K562 (cell line): Measurements from ENCODE around the gene GBF1. TPM values are rescaled to one million over a fixed set of nuclear protein-coding genes. Genes with fewer than 3 reads are reported as not detected.

Source experiments
- CREM ChIP-seq: IDR thresholded peaks from 2 replicates; pipeline ENCODE4 v1.6.1; 2014; ENCODE audit warnings: antibody characterized with exemption, low read depth
- POLR2AphosphoS5 ChIP-seq: IDR thresholded peaks from 2 replicates; pipeline ENCODE4 v1.6.1; 2011; ENCODE audit warnings: mild to moderate bottlenecking, low read depth, low read length, moderate library complexity; ENCODE audit not compliant: control insufficient read depth, insufficient read depth
- REST ChIP-seq, 2 experiments: fragments of 450-650 bp; formaldehyde crosslinking in 1 of 2; IDR thresholded peaks; 2 replicates each; pipeline versions ENCODE4 v1.4.0 to v1.6.1; 2014 to 2020; ENCODE audit warnings: mild to moderate bottlenecking in 2 of 2, borderline replicate concordance in 1 of 2, low read depth in 1 of 2
- SAFB ChIP-seq: fragments of 200-400 bp; formaldehyde crosslinking; IDR thresholded peaks from 2 replicates; pipeline ENCODE4 v1.6.1; 2017; ENCODE audit warnings: low read depth, low read length, borderline replicate concordance
- UBTF ChIP-seq, 2 experiments: IDR thresholded peaks; 2 replicates each; pipeline ENCODE4 v1.6.1; 2012; ENCODE audit warnings: improper control_type of control experiment in 2 of 2, low read depth in 2 of 2, low read length in 2 of 2, borderline replicate concordance in 1 of 2
- polyA plus RNA-seq, 8 experiments: library from polyadenylated mRNA; depleted of rRNA in 4 of 8; stranded (reverse) in 5 of 8; unstranded in 3 of 8; fragments of >200 nt; fragmentation: Nextera tagmentation in 2 of 8; fragmentation: Illumina TruSeq in 1 of 8; extraction: Ambion mirVana in 2 of 8; extraction: Trizol in 1 of 8; gene quantifications; 2 replicates each; pipeline versions ENCODE4 v1.2.1 to v1.2.3, GENCODE V29; 2011 to 2014; ENCODE audit warnings: inconsistent platforms in 1 of 8, missing spikeins in 1 of 8
- total RNA-seq, 7 experiments: library from RNA; depleted of rRNA in 6 of 7; stranded (reverse); fragments of >200 nt in 6 of 7; fragmentation: Illumina TruSeq in 2 of 7; extraction: Trizol in 2 of 7; gene quantifications; 2 replicates each; pipeline versions ENCODE4 v1.2.1 to v1.2.3, GENCODE V29; 2011 to 2021; ENCODE audit warnings: low replicate concordance in 1 of 7
- TF ChIP-seq, protein P1 (sequence below), 2 experiments: fragments of 200-800 bp in 1 of 2; sonication (Bioruptor generic) in 1 of 2; sonication (generic) in 1 of 2; formaldehyde crosslinking in 1 of 2; IDR thresholded peaks in 1 of 2; conservative IDR thresholded peaks in 1 of 2; 2 replicates each; pipeline versions ENCODE4 v1.5.0 to v1.6.1; 2016 to 2020; ENCODE audit warnings: missing compliant biosample characterization in 1 of 2, missing genetic modification characterization in 1 of 2, missing genetic modification reagents in 1 of 2
- TF ChIP-seq, protein P2 (sequence below): fragments of 450-650 bp; IDR thresholded peaks from 2 replicates; pipeline ENCODE4 v1.6.1; 2014; ENCODE audit warnings: low read depth, mild to moderate bottlenecking, moderate library complexity, borderline replicate concordance

Gene GBF1
- total and polyA plus RNA-seq, 9 of the 15 experiments (the other 6 are each of a cell fraction or from before 2014, with no cell fraction given), result 0.69 to 28.0 (median 10.3) TPM

- TF ChIP-seq, protein P1, sequence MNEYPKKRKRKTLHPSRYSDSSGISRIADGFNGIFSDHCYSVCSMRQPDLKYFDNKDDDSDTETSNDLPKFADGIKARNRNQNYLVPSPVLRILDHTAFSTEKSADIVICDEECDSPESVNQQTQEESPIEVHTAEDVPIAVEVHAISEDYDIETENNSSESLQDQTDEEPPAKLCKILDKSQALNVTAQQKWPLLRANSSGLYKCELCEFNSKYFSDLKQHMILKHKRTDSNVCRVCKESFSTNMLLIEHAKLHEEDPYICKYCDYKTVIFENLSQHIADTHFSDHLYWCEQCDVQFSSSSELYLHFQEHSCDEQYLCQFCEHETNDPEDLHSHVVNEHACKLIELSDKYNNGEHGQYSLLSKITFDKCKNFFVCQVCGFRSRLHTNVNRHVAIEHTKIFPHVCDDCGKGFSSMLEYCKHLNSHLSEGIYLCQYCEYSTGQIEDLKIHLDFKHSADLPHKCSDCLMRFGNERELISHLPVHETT (CRISPR knock-in tag; conservative IDR thresholded peaks at IDR 0.05 in 1 of 2, IDR thresholded peaks at IDR 0.05 in 1 of 2), result peak in 1 of 2 experiments; percentile 23; a peak in 1 of 4 replicates
- peak; percentile 55; the same call in 1 of the 2 replicates for TF ChIP-seq SAFB
- 0 out of 2 replicates have a peak, but pooled peaks have one; percentile 28 for TF ChIP-seq POLR2AphosphoS5
- TF ChIP-seq, protein P2, sequence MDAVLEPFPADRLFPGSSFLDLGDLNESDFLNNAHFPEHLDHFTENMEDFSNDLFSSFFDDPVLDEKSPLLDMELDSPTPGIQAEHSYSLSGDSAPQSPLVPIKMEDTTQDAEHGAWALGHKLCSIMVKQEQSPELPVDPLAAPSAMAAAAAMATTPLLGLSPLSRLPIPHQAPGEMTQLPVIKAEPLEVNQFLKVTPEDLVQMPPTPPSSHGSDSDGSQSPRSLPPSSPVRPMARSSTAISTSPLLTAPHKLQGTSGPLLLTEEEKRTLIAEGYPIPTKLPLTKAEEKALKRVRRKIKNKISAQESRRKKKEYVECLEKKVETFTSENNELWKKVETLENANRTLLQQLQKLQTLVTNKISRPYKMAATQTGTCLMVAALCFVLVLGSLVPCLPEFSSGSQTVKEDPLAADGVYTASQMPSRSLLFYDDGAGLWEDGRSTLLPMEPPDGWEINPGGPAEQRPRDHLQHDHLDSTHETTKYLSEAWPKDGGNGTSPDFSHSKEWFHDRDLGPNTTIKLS, result no peak
- 0 out of 4 replicates have a peak, but pooled peaks of 1 of the 2 experiments have one; percentile 50 for TF ChIP-seq UBTF (IDR thresholded peaks at IDR 0.05; ENCODE audit: borderline replicate concordance in 1 of 2, low read depth in 2 of 2, low read length in 2 of 2)
- peak; percentile 57 for TF ChIP-seq CREM
- peak; percentile 46; the same call in 1 of the 2 replicates for TF ChIP-seq REST (IDR thresholded peaks at IDR 0.05; ENCODE audit: borderline replicate concordance)
- TF ChIP-seq REST (CRISPR knock-in tag; IDR thresholded peaks at IDR 0.05; ENCODE audit: low read depth), result no peak
These were observed 176.6 kb downstream of the GBF1 start (continued) for GRCh38 chr10:102421757-102422512.
